DND-41 (cell line): ENCODE results near the gene USP48.

Experiments
- ATAC-seq: fragments of 200-7000 bp; cut with Tn5 transposase; 3 replicates; pipeline ENCODE4 v1.9.1; 2021; ENCODE audit warnings: low read depth; ENCODE audit not compliant: insufficient read depth
- DNase-seq: peaks from one replicate; pipeline ENCODE4 v3.0.0-alpha.2; 2020
- H2AFZ ChIP-seq: 2 replicates; pipeline ENCODE4 v1.6.0; 2012; ENCODE audit warnings: low read depth, low read length
- H3K27ac ChIP-seq: 2 replicates; pipeline ENCODE4 v1.5.1; 2012; ENCODE audit warnings: low read length, inconsistent platforms
- H3K27me3 ChIP-seq: fragments of 200-600 bp; sonication (generic); 2 replicates; pipeline ENCODE4 v1.6.0; 2012; ENCODE audit warnings: low read length, mild to moderate bottlenecking, inconsistent platforms; ENCODE audit not compliant: insufficient read depth, poor library complexity
- H3K36me3 ChIP-seq: 2 replicates; pipeline ENCODE4 v1.5.1; 2012; ENCODE audit warnings: low read length, inconsistent platforms; ENCODE audit not compliant: insufficient read depth
- H3K4me1 ChIP-seq: 2 replicates; pipeline ENCODE4 v1.5.1; 2012; ENCODE audit warnings: mild to moderate bottlenecking, low read length; ENCODE audit not compliant: insufficient read depth
- H3K4me2 ChIP-seq: 2 replicates; pipeline ENCODE4 v1.6.0; 2012; ENCODE audit warnings: mild to moderate bottlenecking, moderate library complexity, low read length, inconsistent platforms; ENCODE audit not compliant: insufficient read depth
- H3K4me3 ChIP-seq, 2 experiments: fragments of 200-600 bp in 1 of 2; shearing (Covaris generic) in 1 of 2; 2 replicates each; pipeline ENCODE4 v1.5.1; 2012 to 2016; ENCODE audit warnings: inconsistent platforms in 2 of 2, low read length in 2 of 2, mild to moderate bottlenecking in 2 of 2, low read depth in 1 of 2, moderate library complexity in 1 of 2
- H3K79me2 ChIP-seq: 2 replicates; pipeline ENCODE4 v1.6.0; 2012; ENCODE audit warnings: low read length, inconsistent platforms; ENCODE audit not compliant: insufficient read depth
- H3K9ac ChIP-seq: 2 replicates; pipeline ENCODE4 v1.6.0; 2012; ENCODE audit warnings: low read depth, mild to moderate bottlenecking, inconsistent platforms, low read length, moderate library complexity
- H3K9me3 ChIP-seq: 2 replicates; pipeline ENCODE4 v1.5.1; 2012; ENCODE audit warnings: low read length, moderate library complexity, mild to moderate bottlenecking, inconsistent platforms; ENCODE audit not compliant: insufficient read depth, severe bottlenecking
- H4K20me1 ChIP-seq: 2 replicates; pipeline ENCODE4 v1.6.0; 2012; ENCODE audit warnings: low read length; ENCODE audit not compliant: insufficient read depth
- EZH2 ChIP-seq: IDR thresholded peaks from 3 replicates; pipeline ENCODE4 v1.6.1; 2012; ENCODE audit warnings: borderline replicate concordance, low read depth, mild to moderate bottlenecking, moderate library complexity, low read length, inconsistent platforms; ENCODE audit not compliant: severe bottlenecking
- TF ChIP-seq, protein P1 (sequence below): IDR thresholded peaks from 2 replicates; pipeline ENCODE4 v1.5.1; 2012; ENCODE audit warnings: borderline replicate concordance, low read length, moderate library complexity, mild to moderate bottlenecking; ENCODE audit not compliant: poor library complexity, severe bottlenecking; ENCODE audit errors: extremely low read depth

The USP48 gene

GRCh38 chr1:21669258-21670058 lies 113.5 kb downstream of the USP48 start, which contains the start of gene RAP1GAP:
Gene RAP1GAP, minus strand, starts transcription at chr1:21669357. Its CDS starts 49,325 bp downstream, at chr1:21620032.
- H3K4me1 ChIP-seq, result no peaks in the 10 kb centered on the region
- peaks cover 37% of the 10 kb centered on the region for H4K20me1 ChIP-seq
- ATAC-seq (no peak), DNase-seq (no peak)
- no peaks in the 10 kb centered on the region for H3K27me3 ChIP-seq
- H3K36me3 ChIP-seq, result no peaks in the 10 kb centered on the region
- no peak within 1 kb of the TSS for H3K4me3 ChIP-seq
- H3K79me2 ChIP-seq, result no peaks in the 10 kb centered on the region
- H3K27ac ChIP-seq, result no peak within 1 kb of the TSS
- no peak within 1 kb of the TSS for H3K9ac ChIP-seq
- H3K4me2 ChIP-seq, result no peak within 1 kb of the TSS
- TF ChIP-seq, protein P1, sequence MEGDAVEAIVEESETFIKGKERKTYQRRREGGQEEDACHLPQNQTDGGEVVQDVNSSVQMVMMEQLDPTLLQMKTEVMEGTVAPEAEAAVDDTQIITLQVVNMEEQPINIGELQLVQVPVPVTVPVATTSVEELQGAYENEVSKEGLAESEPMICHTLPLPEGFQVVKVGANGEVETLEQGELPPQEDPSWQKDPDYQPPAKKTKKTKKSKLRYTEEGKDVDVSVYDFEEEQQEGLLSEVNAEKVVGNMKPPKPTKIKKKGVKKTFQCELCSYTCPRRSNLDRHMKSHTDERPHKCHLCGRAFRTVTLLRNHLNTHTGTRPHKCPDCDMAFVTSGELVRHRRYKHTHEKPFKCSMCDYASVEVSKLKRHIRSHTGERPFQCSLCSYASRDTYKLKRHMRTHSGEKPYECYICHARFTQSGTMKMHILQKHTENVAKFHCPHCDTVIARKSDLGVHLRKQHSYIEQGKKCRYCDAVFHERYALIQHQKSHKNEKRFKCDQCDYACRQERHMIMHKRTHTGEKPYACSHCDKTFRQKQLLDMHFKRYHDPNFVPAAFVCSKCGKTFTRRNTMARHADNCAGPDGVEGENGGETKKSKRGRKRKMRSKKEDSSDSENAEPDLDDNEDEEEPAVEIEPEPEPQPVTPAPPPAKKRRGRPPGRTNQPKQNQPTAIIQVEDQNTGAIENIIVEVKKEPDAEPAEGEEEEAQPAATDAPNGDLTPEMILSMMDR, result no peak
- no peak for TF ChIP-seq EZH2
- no peaks in the 10 kb centered on the region for H3K9me3 ChIP-seq
- H2AFZ ChIP-seq, result no peak within 1 kb of the TSS

- H4K20me1 ChIP-seq, result peaks cover 38% of the 10 kb centered on the region
- no peak overlapping the region for H3K4me2 ChIP-seq
- H2AFZ ChIP-seq, result no peak overlapping the region
- H3K27me3 ChIP-seq, result no peaks in the 10 kb centered on the region
- ATAC-seq, result no peak
- no peaks in the 10 kb centered on the region for H3K36me3 ChIP-seq
- no peak for DNase-seq
- no peaks in the 10 kb centered on the region for H3K79me2 ChIP-seq
- no peak for TF ChIP-seq EZH2
- TF ChIP-seq, protein P1, result no peak
- H3K4me3 ChIP-seq, result no peak overlapping the region
- H3K4me1 ChIP-seq, result no peaks in the 10 kb centered on the region
- no peaks in the 10 kb centered on the region for H3K9me3 ChIP-seq
- H3K9ac ChIP-seq, result no peak overlapping the region
- H3K27ac ChIP-seq, result no peak overlapping the region
Observed at GRCh38 chr1:21668951-21669257, 114.0 kb downstream of the USP48 start.

DNA sequence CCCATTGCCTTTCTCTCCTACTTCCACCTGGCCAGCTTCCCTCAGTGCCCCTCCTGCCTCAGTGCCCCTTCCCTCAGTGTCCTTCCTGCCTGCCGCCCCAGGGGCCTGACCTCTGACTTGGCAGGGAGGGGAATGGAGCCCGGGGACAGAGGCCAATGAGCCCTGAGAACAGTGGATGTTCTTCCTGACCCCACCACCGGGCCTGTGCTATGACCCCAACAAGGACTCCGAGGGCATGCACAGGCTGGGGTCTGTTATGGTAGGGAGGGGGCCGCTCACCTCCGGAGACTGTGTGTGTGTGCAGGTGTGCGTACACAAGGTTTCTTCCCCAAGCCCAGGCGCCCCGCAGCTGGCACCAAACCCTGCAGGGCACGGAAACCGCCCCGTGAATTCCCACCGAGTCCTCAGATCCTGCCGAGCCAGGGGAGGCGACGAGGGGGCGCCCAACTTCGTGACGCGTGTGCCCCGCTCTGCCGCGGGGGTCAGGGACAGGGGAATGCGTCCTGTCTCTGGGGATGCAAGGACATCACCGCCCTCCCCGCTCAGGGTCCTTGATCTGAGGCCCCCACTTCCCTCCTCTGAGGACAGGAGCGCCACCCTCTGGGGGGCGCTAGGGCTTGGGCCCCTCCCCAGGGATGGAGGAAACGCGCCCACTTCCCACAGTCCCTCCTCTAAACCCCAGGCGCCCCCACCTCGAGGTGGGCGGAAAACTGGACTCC lies 114.6 kb downstream of the USP48 start:
- Histone ChIP-seq H3K27me3 (peaks cover under 1% of the 10 kb centered on the region), H2AFZ (no peak overlapping the region), H3K4me2 (no peak overlapping the region), H3K9ac (no peak overlapping the region), H3K27ac (no peak overlapping the region), H3K79me2 (no peaks in the 10 kb centered on the region), H3K36me3 (no peaks in the 10 kb centered on the region), H3K9me3 (no peaks in the 10 kb centered on the region), H4K20me1 (peaks cover 43% of the 10 kb centered on the region), H3K4me1 (no peaks in the 10 kb centered on the region), H3K4me3 (no peak overlapping the region)
- TF ChIP-seq, protein P1, result no peak
- TF ChIP-seq EZH2, result no peak
- DNase-seq (no peak), ATAC-seq (no peak)
